Limb (tissue), 2 donors: ENCODE results near the gene SLC26A5.

Source experiments
- DNase-seq, 2 donors: peaks; one replicate each; pipeline ENCODE4 v3.0.0-alpha.2; 2016; ENCODE audit errors: extremely low spot score in 2 of 2

Gene SLC26A5

DNA sequence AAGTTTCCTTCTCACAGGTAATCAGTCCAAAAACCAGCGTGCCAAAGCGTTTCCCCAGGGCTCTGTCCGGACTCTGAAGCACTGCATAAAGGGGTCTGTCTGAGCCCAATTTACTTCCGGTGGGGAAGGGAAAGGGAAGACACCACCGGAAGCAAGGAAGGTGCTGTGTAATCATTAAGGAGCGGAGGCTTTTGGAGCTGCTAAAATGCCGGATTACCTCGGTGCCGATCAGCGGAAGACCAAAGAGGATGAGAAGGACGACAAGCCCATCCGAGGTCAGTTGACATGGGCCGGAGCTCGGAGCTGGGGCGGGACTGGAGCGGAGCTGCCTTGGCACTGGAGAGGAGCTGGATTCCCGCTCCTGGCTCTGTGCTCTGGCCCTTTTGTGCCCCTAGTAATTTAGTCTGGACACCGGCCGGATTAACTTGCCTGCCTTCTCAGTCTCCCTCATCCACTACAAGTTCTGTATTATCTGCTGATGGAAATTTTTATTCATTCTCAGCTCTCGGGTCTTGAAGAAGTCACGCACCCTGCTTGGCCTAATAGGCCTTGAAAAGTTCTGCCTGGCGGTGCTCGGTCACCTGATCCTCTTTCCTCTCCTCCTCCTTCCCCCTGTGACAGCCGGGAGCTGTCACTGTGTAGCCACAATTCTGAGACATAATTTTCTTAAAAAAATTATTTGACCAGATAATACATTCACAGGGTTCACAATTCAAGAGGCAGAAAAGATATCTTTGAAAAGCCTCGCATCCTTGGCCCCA, 98.3 kb downstream of the SLC26A5 start, which contains the start of gene PSMC2:
Gene PSMC2 (plus strand): TSS at position 137 of the 761 bp plus-strand sequence. CDS start 69 bp downstream, at position 206.
- peak; percentile 84 to 90 for DNase-seq

- DNase-seq = no peak
Observed at GRCh38 chr7:103346396-103346795, 99.6 kb downstream of the SLC26A5 start.

DNA sequence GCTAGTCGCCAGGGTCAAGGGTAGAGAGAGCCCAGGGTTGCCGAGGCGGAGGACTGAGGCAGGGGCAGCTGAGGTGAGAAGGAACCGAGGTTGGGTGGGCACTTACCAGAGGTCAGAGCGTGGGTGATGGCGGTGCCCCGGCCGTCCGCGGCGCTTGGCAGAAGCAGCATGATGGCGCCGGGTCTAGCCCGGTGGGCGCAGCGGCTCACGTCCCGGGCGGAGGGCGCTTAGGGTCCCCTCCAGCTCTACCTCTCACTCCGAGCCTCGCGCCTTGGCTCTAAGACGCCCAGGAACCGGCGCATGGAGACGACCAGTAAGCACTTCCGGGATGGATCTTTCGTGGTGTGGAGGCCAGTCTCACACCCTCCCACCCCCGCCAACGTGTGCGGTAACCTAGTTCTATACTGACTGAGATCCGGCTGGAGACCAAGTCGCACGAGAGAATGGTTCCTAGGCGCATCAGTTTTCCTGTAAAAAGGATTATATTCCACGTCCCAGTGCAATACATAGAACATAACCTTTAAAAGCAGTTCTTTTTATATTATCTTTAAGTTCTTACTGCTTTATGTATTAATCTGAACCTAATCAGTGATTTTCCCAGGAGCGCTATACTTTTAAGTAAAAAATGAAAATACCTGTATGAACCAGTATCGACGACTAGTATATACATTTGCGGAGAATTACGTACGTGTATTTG, 101.4 kb downstream of the SLC26A5 start, which contains the start of gene DNAJC2:
Gene DNAJC2 (minus strand): TSS at position 315 of the 697 bp plus-strand sequence. CDS start 145 bp downstream, at position 170.
- peak; percentile 90 to 93 for DNase-seq

- no peak for DNase-seq
Observed at GRCh38 chr7:103343758-103344452, 102.1 kb downstream of the SLC26A5 start.

DNA sequence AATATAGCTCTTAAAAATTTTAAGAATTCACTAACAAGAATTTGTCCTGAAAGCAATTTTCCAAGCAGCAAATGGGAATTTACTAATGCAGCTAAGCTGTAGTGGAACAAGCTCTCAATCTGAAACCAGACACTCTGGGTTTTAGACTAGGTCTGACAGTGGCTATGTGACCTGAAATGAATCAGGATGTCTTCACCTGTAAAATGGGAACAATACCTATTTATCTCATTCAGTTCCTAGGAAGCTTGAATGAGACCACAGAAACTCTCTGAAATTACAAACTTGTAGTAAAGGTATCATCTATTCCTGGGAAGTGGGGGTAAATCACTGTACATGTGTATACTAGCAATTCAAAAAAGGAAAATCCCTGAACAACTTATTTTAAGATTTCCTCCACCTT, 102.7 kb downstream of the SLC26A5 start:
- no peak for DNase-seq

- no peak for DNase-seq
Observed at GRCh38 chr7:103341466-103341865, 104.5 kb downstream of the SLC26A5 start.

GRCh38 chr7:103338864-103339263, 107.1 kb downstream of the SLC26A5 start:
- no peak for DNase-seq

- no peak for DNase-seq
Observed at GRCh38 chr7:103336761-103337160, 109.2 kb downstream of the SLC26A5 start.

GRCh38 chr7:103325744-103326143, 120.3 kb downstream of the SLC26A5 start:
- DNase-seq = no peak
